Smooth muscle cell (in vitro differentiated cells): ENCODE data around the gene IRF3. TPM values are rescaled to one million over a fixed set of nuclear protein-coding genes. Genes with fewer than 3 reads are reported as not detected.
A peak's percentile ranks its signal among the peaks of the same experiment; 100 is the strongest.

Experiments used
- DNase-seq: peaks from one replicate; lab custom pipeline; 2025; ENCODE audit not compliant: unreplicated experiment; lab: John Stamatoyannopoulos, UW
- H2AFZ ChIP-seq: fragments of 200-600 bp; sonication (generic); 2 replicates; pipeline ENCODE4 v1.6.0; 2016; ENCODE audit warnings: antibody characterized with exemption, low read depth, mild to moderate bottlenecking
- H3F3A ChIP-seq: fragments of 200-600 bp; sonication (generic); 2 replicates; pipeline ENCODE4 v1.6.0; 2017; ENCODE audit warnings: antibody characterized with exemption, low read depth
- H3K27ac ChIP-seq: fragments of 200-600 bp; sonication (generic); 2 replicates; pipeline ENCODE4 v1.5.1; 2016; ENCODE audit warnings: low read depth, mild to moderate bottlenecking
- H3K27me3 ChIP-seq: fragments of 200-600 bp; sonication (generic); 2 replicates; pipeline ENCODE4 v1.6.1; 2016; ENCODE audit warnings: low read depth, mild to moderate bottlenecking
- H3K36me3 ChIP-seq: fragments of 200-600 bp; sonication (generic); 2 replicates; pipeline ENCODE4 v1.5.1; 2016; ENCODE audit warnings: low read depth
- H3K4me1 ChIP-seq: fragments of 200-600 bp; sonication (generic); 2 replicates; pipeline ENCODE4 v1.5.1; 2016; ENCODE audit warnings: low read depth
- H3K4me2 ChIP-seq: fragments of 200-600 bp; sonication (generic); 2 replicates; pipeline ENCODE4 v1.6.0; 2016; ENCODE audit warnings: mild to moderate bottlenecking
- H3K4me3 ChIP-seq: fragments of 200-600 bp; sonication (generic); 2 replicates; pipeline ENCODE4 v1.5.1; 2016; ENCODE audit warnings: mild to moderate bottlenecking
- H3K79me2 ChIP-seq: fragments of 200-600 bp; sonication (generic); 2 replicates; pipeline ENCODE4 v1.6.0; 2016; ENCODE audit warnings: low read depth, mild to moderate bottlenecking
- H3K9ac ChIP-seq: fragments of 200-600 bp; sonication (generic); 2 replicates; pipeline ENCODE4 v1.6.0; 2016; ENCODE audit warnings: low read depth
- H3K9me3 ChIP-seq: fragments of 200-600 bp; sonication (generic); replicated peaks from 2 replicates; pipeline ENCODE4 v1.5.1; 2016; ENCODE audit warnings: low read depth
- H4K20me1 ChIP-seq: fragments of 200-600 bp; sonication (generic); 2 replicates; pipeline ENCODE4 v1.6.0; 2016; ENCODE audit warnings: low read depth
- WGBS: methylation state at CpG from one replicate; pipeline ENCODE4 v1.1.7; 2016; ENCODE audit warnings: low lambda C conversion rate; 5-methylcytosine and 5-hydroxymethylcytosine counted together
- polyA plus RNA-seq: library from polyadenylated mRNA; unstranded; fragments of >200 nt; fragmentation: Nextera tagmentation; extraction: Ambion mirVana; gene quantifications from 2 replicates; pipeline ENCODE4 v1.2.1, GENCODE V29; 2016
- total RNA-seq: library from RNA; depleted of rRNA; stranded (reverse); fragments of >200 nt; gene quantifications from 2 replicates; pipeline ENCODE4 v1.2.3, GENCODE V29; 2014
- TF ChIP-seq, protein P1 (sequence below): fragments of 200-600 bp; sonication (generic); IDR thresholded peaks from 2 replicates; pipeline ENCODE4 v1.5.1; 2017; ENCODE audit warnings: borderline replicate concordance, mild to moderate bottlenecking, antibody characterized with exemption; ENCODE audit not compliant: insufficient read depth, poor library complexity, severe bottlenecking

The IRF3 gene
- total and polyA plus RNA-seq, 2 experiments from 2014 or later, result 35.1 to 45.9 TPM

DNA sequence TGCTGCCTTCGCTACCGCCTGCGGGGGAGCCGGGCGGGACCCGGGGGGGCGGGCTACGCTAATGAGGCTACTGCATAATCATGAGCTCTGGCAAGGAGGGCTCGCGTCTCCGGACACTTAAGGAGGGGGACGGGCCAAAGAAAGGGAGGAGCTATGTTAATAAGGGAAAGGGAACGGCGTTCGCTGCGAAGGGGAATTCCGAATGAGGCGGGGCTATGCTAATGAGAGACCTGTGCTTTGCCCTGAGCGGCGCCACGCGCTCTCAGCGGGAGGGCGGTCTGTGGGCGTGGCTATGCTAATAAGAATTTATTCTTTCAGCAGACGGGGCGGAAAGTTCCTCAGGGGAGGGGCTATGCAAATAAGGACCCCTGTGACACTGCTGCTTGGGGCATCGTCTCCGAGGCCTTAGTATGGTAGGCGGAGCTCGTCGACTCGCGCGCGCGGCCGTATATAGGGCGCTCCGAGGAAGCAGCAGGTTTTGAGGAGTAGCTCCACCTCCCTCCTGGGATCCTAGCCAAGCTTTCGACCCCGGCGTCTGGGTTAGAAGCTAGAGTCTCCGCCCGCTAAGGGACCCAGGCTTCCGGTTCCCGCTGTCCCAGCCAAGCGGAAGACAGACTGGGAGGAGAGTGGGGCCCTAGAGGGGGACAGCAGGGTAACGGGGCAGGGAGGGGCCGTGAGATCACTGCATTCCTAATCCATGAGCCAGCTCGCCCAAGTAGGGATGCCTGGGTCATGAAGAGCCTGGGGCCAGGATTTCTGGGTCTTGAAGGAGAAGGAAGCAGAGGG, 25.4 kb downstream of the IRF3 start, which contains the start of gene RRAS:
RRAS (minus strand) TSS at position 31 of the 786 bp plus-strand sequence. CDS start 45 bp downstream, outside the sequence.
- Histone ChIP-seq H3K27me3 (no peaks in the 10 kb centered on the region), H3K4me2 (peak within 1 kb of the TSS; percentile 97), H3K4me3 (peak within 1 kb of the TSS; percentile 78), H4K20me1 (peaks cover 13% of the 10 kb centered on the region), H3K4me1 (peaks cover 41% of the 10 kb centered on the region), H3K36me3 (no peaks in the 10 kb centered on the region), H2AFZ (no peak within 1 kb of the TSS), H3K27ac (peak within 1 kb of the TSS; percentile 100), H3K9me3 (no peaks in the 10 kb centered on the region), H3K9ac (peak within 1 kb of the TSS; percentile 99), H3F3A (peaks cover 7% of the 10 kb centered on the region), H3K79me2 (peaks cover 41% of the 10 kb centered on the region)
- WGBS, result 0% methylated on average over 39 of the region's 51 CpGs
- peak; percentile 100 for DNase-seq
- TF ChIP-seq, protein P1, sequence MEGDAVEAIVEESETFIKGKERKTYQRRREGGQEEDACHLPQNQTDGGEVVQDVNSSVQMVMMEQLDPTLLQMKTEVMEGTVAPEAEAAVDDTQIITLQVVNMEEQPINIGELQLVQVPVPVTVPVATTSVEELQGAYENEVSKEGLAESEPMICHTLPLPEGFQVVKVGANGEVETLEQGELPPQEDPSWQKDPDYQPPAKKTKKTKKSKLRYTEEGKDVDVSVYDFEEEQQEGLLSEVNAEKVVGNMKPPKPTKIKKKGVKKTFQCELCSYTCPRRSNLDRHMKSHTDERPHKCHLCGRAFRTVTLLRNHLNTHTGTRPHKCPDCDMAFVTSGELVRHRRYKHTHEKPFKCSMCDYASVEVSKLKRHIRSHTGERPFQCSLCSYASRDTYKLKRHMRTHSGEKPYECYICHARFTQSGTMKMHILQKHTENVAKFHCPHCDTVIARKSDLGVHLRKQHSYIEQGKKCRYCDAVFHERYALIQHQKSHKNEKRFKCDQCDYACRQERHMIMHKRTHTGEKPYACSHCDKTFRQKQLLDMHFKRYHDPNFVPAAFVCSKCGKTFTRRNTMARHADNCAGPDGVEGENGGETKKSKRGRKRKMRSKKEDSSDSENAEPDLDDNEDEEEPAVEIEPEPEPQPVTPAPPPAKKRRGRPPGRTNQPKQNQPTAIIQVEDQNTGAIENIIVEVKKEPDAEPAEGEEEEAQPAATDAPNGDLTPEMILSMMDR, result no peak

DNA sequence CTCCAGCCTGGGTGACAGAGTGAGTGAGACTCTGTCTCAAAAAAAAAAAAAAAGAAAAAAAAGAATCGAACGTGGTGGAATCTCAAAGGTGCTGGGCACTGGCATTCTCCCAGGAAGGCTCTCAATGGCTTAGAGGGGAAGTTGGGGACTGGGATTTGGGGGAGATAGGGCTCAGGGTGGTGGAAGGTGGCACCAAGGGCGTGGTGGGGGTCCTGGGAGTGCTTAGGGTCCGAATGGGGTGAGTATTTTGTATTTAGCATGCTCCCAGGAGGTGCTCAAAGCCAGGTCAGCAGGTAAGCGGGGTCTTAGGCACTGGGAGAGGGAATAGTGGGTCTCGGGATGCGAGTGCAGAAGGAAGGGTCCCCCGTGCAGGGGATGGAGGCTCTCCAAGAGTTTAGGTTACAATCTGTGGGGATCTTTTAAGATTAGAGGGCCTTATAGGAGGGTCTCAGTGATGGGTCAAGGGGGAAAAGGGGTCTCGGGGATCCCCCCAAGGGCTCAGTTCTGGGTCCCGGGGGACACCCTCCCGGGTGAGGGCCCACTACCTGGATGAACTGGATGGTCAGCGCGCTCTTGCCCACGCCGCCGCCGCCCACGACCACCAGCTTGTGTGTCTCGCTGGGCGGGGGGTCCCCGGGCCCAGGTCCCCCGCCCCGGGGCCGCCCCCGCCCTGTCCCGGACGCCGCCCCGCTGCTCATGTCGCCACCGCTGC, 26.1 kb downstream of the IRF3 start:
- 15% methylated on average over 17 of the region's 31 CpGs for WGBS
- Histone ChIP-seq H3K27ac (peak overlapping the region; percentile 80), H3K36me3 (no peaks in the 10 kb centered on the region), H3K4me1 (peaks cover 41% of the 10 kb centered on the region), H3K79me2 (peaks cover 33% of the 10 kb centered on the region), H3F3A (peaks cover 7% of the 10 kb centered on the region), H4K20me1 (peaks cover 6% of the 10 kb centered on the region), H3K4me2 (peak overlapping the region; percentile 97), H3K9me3 (no peaks in the 10 kb centered on the region), H3K9ac (peak overlapping the region; percentile 84), H3K27me3 (no peaks in the 10 kb centered on the region), H2AFZ (no peak overlapping the region), H3K4me3 (peak overlapping the region; percentile 78)
- no peak for DNase-seq
- TF ChIP-seq, protein P1, result no peak

DNA sequence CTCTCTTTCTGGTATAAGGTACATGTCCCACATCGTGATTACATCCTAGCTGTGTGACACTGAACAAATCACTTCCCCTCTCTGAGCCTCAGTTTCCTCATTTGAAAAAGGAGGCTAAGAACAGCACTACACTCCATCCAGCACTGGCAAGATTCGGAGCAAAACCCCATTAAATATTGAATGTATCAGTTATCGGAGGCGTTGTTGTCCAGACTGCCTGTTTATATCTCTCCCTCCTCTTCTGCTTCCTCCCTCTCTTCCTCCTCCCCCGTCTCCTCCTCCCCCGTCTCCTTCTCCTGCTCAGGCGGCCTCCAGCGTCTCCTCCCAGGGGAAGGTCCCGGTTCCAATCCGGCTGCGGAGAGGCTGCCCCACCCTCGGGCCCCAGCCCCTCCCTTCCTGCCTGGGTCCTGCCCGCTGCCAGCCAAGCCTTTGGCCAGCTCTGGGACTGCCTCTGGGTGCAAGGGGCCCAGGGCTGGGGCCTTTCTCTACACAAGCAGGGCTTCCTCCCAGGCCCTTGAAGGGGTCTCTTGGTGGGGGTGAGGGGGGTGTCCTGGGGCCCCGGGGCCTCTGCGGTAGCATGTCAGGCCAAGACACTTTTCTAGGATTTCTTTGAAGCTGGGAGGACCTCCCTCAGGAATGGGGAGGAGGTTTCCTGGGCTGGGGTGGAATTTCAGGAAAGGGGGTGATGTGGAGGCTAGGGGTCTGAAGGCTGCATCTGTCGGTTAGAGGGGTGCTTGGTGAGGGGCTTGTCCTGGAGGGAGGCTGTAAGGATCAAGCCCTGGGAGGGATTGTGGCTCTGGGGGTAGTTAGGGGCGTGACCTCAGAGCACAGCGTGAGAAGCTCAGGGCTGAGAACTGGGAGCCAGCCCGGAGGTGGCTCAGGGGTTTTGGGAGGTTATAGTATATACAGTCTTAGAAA, 27.6 kb downstream of the IRF3 start:
- no peaks in the 10 kb centered on the region for H3K9me3 ChIP-seq
- no peak overlapping the region for H2AFZ ChIP-seq
- H3K9ac ChIP-seq, result peak overlapping the region; percentile 66
- H3K79me2 ChIP-seq, result peaks cover 19% of the 10 kb centered on the region
- H3K36me3 ChIP-seq, result no peaks in the 10 kb centered on the region
- WGBS, result 16% methylated on average over 17 of the region's 19 CpGs
- DNase-seq, result peak; percentile 28
- H3K4me2 ChIP-seq, result peak overlapping the region; percentile 97
- no peaks in the 10 kb centered on the region for H3K27me3 ChIP-seq
- H3K27ac ChIP-seq, result peak overlapping the region; percentile 80
- H3F3A ChIP-seq, result peaks cover 7% of the 10 kb centered on the region
- TF ChIP-seq, protein P1, result no peak
- H4K20me1 ChIP-seq, result no peaks in the 10 kb centered on the region
- H3K4me1 ChIP-seq, result peaks cover 35% of the 10 kb centered on the region
- H3K4me3 ChIP-seq, result peak overlapping the region; percentile 78
